Left ventricle myocardium inferior (tissue), 1 donor: ENCODE results near the gene GPS1. TPM values are rescaled to one million over a fixed set of nuclear protein-coding genes. Genes with fewer than 3 reads are reported as not detected.

Experiments used
- DNase-seq: peaks from one replicate; pipeline ENCODE4 v3.0.0-alpha.2; 2020
- H3K27ac ChIP-seq: fragments of 200-600 bp; replicated peaks from 2 replicates; pipeline ENCODE4 v1.8.0; 2021
- H3K27me3 ChIP-seq: fragments of 200-600 bp; 2 replicates; pipeline ENCODE4 v1.8.0; 2021; ENCODE audit warnings: low read depth
- H3K36me3 ChIP-seq: fragments of 200-600 bp; 2 replicates; pipeline ENCODE4 v1.8.0; 2021
- H3K4me1 ChIP-seq: fragments of 200-600 bp; 2 replicates; pipeline ENCODE4 v1.8.0; 2021
- H3K4me3 ChIP-seq: fragments of 200-600 bp; 2 replicates; pipeline ENCODE4 v1.8.0; 2021; ENCODE audit warnings: mild to moderate bottlenecking, moderate library complexity
- H3K9me3 ChIP-seq: fragments of 200-600 bp; replicated peaks from 2 replicates; pipeline ENCODE4 v1.8.0; 2021
- intact Hi-C: fragments of 100-400 bp; cut with micrococcal nuclease; formaldehyde crosslinking; loops from one replicate; pipeline ENCODE4 v1.11.0; 2022
- total RNA-seq: library from RNA; stranded (reverse); fragmentation: NEBNext Ultra II Directional; extraction: Animal tissue kit (Norgen Biotek cat#: 25700); gene quantifications from one replicate; pipeline ENCODE4 v1.2.1, GENCODE V29; 2021
- TF ChIP-seq, protein P1 (sequence below): fragments of 200-600 bp; IDR thresholded peaks from 2 replicates; pipeline ENCODE4 v1.8.0; 2021; ENCODE audit warnings: antibody characterized with exemption, mild to moderate bottlenecking, borderline replicate concordance
- donor health status: DM: no; HTN: yes; CAD: no; lungs with severe emphysema.

GPS1 gene
- total RNA-seq, 1 donor from 2014 or later, result 85.9 TPM

DNA sequence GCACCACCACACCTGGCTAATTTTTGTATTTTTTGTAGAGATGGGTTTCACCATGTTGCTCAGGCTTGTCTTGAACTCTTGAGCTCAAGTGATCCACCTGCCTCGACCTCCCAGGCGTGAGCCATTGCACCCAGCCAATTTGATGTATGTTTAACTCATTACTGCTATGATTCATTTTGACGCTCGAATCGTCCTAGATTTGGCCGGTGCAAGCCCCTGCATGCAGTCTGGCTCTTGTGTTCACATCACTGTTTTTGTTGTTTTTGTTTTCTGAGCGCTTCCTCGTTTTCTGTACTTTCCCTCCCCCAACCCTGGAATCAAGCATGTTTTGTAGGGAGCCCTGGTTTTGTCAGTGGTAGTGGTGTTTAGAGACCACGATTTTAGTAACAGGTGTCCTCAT lies 21.7 kb downstream of the GPS1 start:
- no peaks in the 10 kb centered on the region for H3K9me3 ChIP-seq
- no peaks in the 10 kb centered on the region for H3K27me3 ChIP-seq
- no peaks in the 10 kb centered on the region for H3K36me3 ChIP-seq
- no peak overlapping the region for H3K27ac ChIP-seq
- DNase-seq, result no peak
- TF ChIP-seq, protein P1, sequence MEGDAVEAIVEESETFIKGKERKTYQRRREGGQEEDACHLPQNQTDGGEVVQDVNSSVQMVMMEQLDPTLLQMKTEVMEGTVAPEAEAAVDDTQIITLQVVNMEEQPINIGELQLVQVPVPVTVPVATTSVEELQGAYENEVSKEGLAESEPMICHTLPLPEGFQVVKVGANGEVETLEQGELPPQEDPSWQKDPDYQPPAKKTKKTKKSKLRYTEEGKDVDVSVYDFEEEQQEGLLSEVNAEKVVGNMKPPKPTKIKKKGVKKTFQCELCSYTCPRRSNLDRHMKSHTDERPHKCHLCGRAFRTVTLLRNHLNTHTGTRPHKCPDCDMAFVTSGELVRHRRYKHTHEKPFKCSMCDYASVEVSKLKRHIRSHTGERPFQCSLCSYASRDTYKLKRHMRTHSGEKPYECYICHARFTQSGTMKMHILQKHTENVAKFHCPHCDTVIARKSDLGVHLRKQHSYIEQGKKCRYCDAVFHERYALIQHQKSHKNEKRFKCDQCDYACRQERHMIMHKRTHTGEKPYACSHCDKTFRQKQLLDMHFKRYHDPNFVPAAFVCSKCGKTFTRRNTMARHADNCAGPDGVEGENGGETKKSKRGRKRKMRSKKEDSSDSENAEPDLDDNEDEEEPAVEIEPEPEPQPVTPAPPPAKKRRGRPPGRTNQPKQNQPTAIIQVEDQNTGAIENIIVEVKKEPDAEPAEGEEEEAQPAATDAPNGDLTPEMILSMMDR, result no peak
- intact Hi-C loops, result no loop called here
- no peaks in the 10 kb centered on the region for H3K4me1 ChIP-seq
- no peak overlapping the region for H3K4me3 ChIP-seq

DNA sequence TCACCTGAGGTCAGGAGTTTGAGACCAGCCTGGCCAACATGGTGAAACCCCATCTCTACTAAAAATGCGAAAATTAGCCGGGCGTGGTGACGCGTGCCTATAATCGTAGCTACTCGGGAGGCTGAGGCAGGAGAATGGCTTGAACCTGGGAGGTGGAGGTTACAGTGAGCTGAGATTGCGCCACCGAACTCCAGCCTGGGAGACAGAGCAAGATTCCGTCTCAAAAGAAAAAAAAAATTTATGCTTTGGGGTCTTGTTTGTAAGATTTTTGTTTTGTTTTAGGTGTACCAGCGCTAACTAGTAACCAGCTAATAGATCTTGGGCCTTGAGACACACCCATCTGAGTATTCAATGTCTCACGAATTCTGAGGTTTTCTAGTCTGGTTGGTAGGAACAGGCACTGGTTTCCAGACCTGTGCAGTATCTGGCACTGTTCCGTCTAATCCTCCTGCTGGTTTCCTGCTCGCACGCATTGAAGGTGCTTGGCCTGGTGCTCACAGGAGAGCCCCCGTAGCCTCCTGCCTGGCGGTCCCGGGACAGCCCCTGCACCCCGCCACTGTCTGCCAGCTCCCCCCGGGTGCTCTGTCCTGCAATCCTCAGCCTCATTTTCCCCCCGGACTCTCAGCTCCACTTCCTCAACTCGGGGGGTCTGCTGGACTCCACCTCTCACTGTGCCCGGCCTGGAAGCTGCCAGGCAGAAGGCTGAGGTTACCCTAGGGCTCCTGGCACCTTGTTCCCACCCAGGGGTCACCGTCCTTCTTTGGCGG lies 24.5 kb downstream of the GPS1 start:
- DNase-seq, result no peak
- intact Hi-C loops, result no loop called here
- Histone ChIP-seq H3K27me3 (no peaks in the 10 kb centered on the region), H3K4me1 (no peaks in the 10 kb centered on the region), H3K4me3 (no peak overlapping the region), H3K27ac (no peak overlapping the region), H3K36me3 (peaks cover 23% of the 10 kb centered on the region), H3K9me3 (no peaks in the 10 kb centered on the region)
- TF ChIP-seq, protein P1, result no peak

DNA sequence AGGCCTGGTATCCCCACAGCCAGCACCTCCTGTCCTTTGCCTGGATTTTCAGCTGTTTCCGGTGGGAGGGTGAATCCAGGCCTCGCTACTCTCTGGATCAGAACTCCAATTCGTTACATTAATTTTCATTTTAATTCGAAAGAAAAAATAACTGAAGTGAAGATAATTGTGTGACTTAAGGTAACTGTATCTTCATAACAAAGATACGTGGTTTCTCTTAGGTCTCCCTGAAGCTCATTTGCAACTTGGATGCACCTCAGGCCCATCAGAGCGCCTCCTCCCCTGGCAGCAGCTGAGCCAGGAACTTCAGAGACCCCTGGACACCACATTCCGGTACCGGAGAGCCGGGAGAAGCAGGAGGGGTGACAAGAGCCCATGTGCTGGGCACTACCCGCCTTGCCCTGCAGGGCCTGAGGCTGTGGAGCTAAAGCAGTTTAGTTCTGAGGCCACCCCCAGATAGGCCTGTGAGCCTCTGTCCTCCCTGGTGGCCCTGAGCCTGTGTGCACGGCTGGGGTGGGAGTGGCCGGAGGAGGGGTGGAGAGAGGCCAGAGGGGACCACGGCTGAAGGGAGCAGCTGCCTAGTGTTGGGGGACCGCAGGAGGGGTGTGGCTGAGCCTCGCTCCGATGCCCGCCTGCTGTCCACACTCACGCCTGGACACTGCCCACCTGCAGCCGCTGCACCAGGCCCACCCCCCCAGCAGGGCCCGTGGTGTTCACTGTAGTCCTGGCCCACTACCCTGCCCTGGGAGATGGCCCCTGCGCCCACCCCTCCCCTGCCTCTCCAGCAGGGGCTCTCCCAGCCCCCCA lies 25.3 kb downstream of the GPS1 start:
- Histone ChIP-seq H3K4me3 (no peak overlapping the region), H3K36me3 (peaks cover 29% of the 10 kb centered on the region), H3K9me3 (no peaks in the 10 kb centered on the region), H3K27ac (no peak overlapping the region), H3K4me1 (no peaks in the 10 kb centered on the region), H3K27me3 (no peaks in the 10 kb centered on the region)
- intact Hi-C loops, result no loop called here
- TF ChIP-seq, protein P1, result no peak
- DNase-seq, result no peak

DNA sequence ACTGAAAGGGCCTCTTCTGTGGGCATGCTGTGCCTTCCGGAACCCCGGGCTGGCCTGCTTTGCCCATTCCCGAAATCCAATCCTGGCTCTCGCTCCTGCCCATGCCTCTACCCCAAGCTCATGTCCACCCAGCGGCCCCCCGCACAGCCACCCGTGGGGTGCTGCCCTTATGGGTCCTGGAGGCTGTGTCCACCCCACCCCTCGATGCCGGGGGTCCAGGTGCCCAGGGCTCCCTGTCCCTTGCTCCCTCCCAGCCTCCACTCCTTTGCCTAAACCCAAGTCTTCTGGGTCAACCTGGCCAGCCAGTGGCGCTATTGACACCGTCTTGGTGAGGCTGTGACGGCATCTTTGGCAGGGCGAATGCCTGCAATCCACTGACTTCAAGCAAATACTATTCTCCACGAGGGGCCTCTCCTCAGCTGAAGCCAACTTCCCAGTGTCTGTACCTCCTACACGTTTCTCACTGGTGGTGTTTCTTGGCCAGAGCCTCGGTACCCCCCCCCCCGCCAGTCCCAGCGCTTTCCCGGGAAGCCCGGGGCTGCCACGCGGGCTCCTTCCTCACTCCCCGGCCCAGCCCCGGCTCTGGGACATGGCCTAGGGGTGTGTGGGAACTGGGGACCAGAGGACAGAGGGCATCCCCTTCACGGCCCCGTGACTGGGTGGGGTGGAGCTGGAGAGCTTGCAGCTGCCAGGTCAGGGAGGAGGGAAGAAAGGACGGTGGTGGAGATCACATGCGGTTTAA lies 26.1 kb downstream of the GPS1 start:
- Histone ChIP-seq H3K4me1 (no peaks in the 10 kb centered on the region), H3K9me3 (no peaks in the 10 kb centered on the region), H3K36me3 (peaks cover 37% of the 10 kb centered on the region), H3K27ac (no peak overlapping the region), H3K27me3 (no peaks in the 10 kb centered on the region), H3K4me3 (no peak overlapping the region)
- no peak for DNase-seq
- intact Hi-C loops, result no loop called here
- TF ChIP-seq, protein P1, result no peak

DNA sequence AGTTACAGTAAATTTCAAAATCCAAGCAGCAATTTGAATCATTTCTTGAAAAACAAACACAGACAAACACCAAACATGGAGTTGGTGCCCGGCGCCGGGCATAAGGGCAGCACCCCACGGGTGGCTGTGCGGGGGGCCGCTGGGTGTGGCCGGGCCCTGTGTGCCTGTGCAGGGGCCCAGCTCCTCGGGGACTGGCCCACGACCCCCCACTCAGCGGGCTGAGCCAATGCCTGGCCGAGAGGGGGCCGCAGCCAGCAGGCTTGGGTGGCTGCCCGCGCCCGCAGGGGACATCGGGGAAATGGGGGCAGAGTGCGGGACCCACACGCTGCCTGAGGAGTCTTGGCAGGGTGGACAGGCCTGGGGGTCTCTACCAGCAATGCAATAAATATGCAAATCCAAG lies 26.7 kb downstream of the GPS1 start:
- H3K27me3 ChIP-seq, result no peaks in the 10 kb centered on the region
- no peak for DNase-seq
- TF ChIP-seq, protein P1, result no peak
- peaks cover 43% of the 10 kb centered on the region for H3K36me3 ChIP-seq
- no peak overlapping the region for H3K4me3 ChIP-seq
- H3K9me3 ChIP-seq, result no peaks in the 10 kb centered on the region
- H3K4me1 ChIP-seq, result no peaks in the 10 kb centered on the region
- H3K27ac ChIP-seq, result no peak overlapping the region
- intact Hi-C loops, result no loop called here
